Raji (cell line): ENCODE measurements around the gene TRMT2A.

Experiments used
- POLR2A ChIP-seq: IDR thresholded peaks from 2 replicates; pipeline ENCODE4 v1.6.1; 2011; ENCODE audit warnings: low read depth, low read length, control low read depth; ENCODE audit not compliant: insufficient read depth

Gene TRMT2A

DNA sequence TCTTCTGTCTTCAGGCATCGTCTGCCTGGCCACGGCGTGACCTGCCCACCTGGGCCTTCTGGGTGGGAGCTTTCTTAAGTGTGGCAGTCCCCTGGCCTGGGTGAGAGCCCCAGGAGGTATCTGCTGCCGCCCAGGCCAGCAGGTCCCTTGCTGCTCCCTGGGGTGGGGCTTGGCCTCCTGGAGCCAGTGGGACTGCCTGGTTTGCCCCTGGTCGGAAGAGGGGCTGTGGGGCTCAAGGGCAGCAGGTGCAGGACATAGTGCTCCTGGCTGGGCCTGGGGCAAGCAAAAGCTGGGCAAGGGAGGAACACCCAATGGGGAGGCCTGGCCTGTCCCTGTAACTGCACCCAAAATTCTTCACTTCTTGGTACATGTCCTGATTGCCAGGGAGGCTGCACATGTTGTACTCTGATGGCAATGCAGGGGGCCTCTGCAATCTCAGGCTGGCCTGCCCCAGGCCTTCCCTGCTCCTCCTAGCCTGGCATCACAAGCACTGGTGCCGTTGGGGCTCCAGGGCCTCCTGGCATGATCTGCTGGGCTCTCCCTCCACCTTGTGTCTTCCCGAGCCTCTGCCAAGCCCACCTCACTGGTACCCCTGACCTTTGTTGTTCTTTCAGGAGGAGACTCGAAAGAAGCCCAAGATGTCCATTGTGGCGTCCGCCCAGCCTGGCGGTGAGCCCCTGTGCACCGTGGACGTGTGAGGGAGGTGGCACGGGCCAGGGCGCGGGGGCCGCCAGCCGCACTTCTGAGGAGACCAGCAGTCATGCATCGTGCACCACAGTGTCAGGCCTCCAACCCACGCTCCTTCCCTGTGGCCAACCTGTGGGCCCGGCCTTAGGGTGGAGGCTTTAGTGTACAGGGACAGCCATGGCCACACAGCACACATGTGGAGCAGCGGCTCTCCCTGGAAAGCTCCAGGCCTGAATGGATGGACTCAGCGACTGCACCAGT, 7.3 kb downstream of the TRMT2A start:
- TF ChIP-seq POLR2A = 0 out of 2 replicates have a peak, but pooled peaks have one; percentile 25

DNA sequence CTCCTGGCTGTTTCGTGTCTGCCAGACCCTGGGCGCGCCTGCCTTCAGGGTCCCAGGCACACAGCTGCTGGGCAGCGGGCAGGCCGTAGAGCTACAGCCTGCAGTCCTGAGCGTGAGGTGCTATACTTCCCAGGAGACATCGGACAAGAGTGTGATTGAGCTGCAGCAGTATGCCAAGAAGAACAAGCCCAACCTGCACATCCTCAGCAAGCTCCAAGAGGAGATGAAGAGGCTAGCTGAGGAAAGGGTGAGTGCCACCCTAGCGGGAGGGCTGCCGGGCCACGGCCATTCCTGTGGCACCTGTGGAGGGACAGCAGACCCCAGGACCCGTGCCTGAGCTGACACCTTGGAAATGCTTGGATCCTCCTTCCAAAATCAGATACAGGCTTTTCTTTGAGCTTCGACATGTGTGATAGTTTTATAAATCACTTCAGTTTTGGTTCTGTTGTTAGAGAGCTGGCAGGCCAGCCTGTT, 8.2 kb downstream of the TRMT2A start:
- TF ChIP-seq POLR2A = no peak

DNA sequence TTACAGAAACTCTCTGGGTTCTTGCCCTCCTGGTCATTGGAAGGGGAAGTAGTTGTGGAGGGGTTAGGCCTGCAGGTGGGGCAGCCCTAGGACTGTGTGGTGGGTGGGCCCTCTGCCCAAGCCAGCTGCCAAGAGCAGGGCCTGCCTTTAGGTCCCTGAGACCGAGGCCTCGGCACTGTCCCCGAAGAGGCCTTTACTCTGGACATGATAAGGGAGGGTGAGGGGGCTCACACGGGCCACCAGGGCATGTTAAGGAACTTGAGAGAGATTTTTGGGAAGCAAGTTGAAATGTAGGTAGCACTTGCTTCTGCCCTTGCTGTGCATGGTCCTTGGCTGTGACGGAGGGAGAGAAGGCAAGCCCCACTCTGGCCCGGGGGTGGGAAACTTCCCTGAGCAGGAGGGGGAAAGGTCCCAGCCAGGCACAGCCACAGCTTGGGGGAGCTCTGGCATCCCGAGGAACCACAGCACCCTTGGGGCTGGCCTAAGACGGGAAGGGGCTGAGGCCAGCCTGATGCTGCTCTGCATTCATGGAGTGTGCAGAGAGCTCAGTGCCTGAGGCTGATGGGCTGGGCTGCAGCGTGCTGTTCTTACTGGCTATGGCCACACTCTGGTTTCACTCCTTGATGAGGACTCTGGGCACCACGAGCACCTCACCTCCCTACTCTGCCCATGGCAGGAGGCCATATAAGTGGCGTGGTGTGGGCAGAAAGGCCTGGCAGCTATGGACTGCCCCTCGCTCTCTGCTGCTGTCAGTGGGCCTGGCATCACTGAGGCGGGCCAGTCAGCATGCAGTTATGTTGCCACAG, 8.9 kb downstream of the TRMT2A start:
- no peak for TF ChIP-seq POLR2A

DNA sequence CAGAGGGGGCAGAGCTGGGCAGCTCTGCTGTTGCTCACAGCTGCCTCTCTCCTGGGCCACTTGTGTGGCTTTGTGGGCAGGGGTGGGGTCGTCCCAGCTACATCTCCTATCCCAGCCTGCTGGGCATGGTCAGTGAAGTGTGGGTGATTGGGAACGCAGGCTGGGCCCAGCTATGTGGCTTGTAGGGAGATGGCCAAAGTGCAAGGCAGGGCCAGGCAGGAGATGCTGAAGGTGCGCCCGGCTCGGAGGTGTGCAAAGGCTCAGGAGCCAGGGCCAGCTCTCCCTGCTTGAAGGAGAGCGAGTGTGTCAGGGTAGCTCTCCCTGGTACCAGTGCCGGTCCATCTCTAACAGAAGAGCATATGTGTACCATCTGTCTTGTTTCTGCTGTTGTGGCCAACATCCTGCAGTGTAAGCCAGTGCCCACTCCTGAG, 9.5 kb downstream of the TRMT2A start:
- TF ChIP-seq POLR2A = no peak

DNA sequence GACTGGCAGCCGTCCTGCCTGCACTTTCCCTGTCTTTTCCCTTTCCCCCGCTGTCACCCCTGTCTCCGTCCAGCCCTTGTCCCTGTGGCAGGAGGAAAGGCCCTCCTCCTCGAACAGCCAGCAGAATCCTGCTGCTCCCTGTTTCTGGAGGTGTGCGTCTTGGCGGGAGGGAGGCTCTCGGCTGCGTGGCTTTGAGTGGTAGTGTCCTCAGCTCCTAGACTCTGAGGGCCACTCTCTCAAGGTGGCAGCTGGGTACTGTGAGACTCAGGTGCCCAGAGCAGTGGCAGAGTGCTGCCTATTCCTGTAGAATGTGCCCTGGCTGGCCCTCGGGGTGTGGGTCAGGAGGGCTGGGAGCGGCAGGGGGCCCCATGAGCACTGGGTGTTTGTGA, 10.2 kb downstream of the TRMT2A start:
- no peak for TF ChIP-seq POLR2A

DNA sequence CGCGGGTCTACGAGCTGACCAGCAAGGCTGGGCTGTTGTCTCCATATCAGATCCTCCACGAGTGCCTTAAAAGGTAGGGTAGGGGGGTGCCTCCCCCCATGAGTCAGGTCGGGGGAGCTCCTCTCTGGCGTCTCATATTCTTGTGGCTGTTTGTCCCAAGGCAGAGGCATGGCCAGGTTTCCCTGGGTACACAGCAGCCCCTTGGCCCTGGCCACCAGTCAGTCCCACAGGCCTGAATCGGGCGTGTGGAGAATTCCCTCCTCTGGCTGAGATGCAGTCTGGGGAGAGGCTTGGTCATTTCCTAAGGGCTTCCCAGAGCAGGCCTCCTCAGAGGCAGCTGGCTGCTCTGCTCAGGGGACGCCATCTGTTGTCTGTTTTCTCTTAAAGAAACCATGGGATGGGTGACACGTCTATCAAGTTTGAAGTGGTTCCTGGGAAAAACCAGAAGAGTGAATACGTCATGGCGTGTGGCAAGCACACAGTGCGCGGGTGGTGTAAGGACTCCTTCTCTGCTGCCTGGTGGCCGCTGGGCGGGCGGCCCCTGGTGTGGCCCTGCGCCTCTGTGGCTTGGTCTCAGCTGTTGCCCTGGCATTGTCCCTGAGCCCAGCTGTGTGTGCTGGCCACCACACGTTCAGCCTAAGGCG, 10.7 kb downstream of the TRMT2A start:
- no peak for TF ChIP-seq POLR2A

DNA sequence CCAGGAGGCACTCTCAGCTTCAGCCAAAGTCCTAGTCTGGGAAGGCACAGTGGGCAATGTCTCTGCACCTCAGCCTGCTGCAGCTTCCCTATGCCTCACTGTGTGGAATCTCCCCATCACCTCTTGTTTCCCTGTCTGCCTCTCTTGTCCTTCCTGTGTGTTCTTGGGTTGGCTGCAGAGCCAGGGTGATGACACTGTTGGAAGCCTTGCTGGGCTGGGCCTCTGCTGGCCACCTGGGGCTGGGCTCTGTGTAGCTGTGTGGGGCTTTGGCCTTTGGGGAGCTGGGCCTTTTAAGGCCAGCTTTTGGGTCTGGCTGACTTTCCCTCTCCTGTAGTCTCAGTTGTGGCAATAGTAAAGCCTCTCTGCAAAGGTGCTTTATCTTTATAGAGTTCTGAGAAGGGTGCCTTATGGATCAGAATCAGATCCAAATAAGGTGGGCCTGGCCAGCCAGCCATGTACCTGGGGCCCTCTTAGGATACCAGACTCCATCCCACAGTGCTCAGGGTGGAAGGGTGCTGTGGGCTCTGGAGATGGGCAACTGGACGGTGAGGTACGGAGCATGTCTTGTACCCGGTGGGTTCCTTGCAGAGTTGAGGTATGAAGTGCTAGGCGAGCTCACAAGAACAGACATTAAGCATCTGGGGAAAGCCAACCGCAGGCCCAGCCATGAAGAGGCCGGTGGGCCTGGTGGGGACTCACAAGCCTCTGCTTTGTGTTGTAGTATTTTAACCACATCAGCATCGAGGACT, 11.4 kb downstream of the TRMT2A start:
- no peak for TF ChIP-seq POLR2A

DNA sequence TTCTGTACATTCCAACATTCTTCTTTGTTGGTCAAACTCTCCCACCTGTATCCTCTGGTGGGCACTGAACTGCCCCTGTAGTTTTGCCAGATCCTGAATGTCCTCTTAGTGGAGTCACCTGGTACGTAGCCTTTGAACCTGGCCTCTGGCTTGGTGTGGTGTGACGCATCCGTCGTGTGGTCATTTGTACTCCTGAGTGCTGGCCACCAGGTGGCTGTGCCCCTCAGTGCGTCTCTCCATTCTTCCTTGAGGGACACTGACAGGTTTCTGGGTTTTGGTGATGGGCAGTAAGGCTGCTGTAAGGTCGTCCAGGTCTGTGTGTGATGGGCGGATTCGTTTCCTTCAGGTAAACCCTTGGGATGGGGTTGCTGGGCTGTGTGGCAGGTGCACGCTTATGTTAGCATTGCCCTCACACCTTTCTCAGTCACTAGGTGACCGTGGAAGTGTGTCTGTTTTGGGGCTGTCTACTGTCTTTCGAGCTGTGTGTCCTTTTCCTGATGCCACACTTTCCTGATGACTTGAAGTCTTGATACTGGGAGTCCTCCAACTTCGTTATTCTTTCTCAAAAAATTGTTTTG, 14.7 kb downstream of the TRMT2A start:
- no peak for TF ChIP-seq POLR2A

DNA sequence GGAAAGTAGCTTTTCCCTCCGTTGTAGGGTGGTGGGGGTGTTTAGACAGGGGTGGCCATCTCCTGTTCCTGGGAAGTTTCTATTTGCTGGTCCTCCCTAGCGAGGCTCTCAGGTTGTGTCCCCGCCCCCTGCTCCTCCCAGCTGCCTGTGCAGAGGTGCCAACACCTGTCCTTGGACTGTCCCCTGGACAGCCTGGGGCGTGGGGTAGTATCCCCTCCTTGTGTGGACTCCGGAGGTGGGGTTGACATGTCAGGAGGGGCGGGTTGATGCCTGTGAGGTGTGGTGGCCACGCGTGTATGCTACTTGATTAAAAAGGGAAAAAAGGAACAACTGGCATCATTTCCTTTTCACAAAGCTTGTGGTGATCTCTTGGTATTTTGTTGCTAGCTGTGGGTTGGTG, 15.4 kb downstream of the TRMT2A start:
- no peak for TF ChIP-seq POLR2A

DNA sequence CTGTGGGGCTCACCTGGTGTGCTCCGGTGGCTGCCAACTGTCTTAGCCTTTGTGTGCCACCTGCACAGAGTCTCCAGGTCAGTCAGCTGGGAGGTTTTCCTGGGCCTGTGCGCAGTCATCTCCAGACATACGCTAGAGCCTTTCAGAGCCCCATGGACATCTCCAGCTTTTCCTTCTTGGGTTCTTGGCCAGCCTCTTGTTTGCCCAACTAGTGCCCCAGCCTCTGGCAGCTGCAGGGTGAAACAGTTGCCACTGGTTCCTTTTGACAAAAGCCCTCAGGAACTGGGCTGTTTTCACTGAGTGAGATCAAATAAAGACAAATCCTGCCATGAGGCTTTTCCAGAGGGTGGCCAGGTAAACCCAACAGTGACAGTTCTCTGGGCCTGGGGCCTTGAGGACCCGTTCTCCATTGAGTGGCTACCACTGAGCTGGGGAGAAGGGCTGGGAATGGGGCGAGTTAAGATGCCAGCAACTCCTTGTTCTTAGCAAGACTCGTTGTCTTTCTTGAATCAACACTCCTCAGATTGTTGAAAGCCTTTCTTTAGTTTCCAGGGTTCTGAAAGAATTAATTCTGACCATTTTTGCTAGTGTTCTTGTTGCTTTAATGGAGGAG, 17.8 kb downstream of the TRMT2A start:
- TF ChIP-seq POLR2A = no peak

DNA sequence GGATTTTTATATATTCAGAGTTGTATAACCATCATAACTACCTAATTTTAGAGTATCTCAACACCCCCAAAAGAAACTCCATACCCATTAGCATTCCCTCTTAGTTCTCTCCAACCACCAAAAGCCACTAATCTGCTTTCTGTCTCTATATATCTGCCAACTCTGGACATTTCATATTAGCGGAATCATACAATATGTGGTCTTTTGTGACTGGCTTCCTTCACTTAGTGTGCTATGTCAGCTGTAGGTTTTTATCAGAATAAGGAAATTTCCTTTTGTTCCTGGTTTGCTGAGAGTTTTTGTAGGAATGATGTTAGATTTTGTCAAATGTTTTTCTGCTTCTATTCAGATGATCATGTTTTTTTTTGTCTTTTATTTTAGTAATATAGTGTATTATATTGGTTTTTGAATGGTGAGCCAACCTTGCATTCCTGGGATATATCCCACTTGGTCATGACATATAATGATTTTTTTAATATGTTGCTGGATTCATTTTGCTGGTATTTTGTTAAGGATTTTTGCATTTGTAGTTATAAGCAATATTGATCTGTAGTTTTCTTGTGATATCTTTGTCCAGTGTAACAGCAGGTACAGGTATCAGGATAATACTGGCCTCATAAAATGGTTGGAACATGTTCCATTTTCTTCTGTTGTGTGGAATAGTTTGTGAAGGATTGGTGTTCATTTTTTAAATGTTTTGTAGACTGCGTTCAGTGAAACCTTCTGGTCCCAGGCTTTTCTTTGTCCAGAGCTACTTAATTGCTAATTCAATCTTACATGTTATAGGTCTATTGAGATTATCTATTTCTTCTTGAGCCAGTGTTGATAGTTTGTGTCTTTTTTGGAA, 20.2 kb downstream of the TRMT2A start:
- no peak for TF ChIP-seq POLR2A

DNA sequence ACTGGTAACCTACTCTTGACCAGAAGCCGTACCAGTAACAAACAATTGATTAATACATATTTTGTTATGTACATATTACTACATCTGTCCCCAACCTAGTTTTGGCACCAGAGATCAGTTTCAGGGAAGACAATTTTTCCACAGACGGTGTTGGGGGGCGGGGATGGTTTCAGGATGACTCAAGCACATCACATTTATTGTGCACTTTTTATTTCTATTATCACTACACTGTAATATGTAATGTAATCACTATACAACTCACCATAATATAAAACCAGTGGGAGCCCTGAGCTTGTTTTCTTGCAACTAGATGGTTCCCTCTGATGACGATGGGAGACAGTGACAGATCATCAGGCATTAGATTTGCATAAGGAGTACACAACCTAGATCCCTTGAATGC, 21.5 kb downstream of the TRMT2A start:
- no peak for TF ChIP-seq POLR2A

DNA sequence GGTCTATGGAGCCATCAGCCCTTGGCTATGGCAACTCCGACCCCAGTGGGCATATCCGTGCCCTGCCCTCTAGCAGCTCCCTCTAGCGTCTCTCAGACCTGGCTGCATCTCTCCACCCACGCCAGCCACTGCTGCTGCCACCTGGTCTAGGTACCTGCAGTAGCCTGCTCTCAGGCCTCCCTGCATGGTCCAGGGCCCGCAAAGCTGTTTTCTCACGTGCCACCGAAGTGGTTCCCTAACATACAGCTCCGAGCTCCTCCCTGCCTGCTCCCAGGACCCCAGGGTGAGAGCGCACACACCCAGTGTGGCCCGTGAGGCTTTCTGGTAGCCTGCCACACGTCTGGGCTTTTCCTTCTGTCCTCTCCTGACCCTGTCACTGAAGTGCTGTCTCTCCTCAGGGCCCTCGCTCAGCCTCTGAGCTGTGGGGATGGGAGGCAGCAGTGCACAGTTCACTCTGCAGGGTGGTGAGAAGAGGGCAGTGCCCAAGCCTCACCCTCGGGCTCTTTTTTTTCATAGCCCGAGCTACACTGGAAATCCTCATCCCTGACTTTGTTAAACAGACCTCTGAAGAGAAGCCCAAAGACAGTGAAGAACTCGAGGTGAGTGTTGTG, 22.7 kb downstream of the TRMT2A start:
- no peak for TF ChIP-seq POLR2A
